GM19468 (cell line): Measurements from ENCODE around the gene DRAXIN.

Experiments used
- ATAC-seq: cut with Tn5 transposase; IDR thresholded peaks from one replicate; pipeline ENCODE4 v1.9.1; 2021; ENCODE audit warnings: mild to moderate bottlenecking, moderate library complexity, moderate number of reproducible peaks; ENCODE audit not compliant: unreplicated experiment; ENCODE audit errors: extremely low read depth

Gene DRAXIN

GRCh38 chr1:11705596-11705995 lies 14.1 kb downstream of the DRAXIN start:
- ATAC-seq = no peak

DNA sequence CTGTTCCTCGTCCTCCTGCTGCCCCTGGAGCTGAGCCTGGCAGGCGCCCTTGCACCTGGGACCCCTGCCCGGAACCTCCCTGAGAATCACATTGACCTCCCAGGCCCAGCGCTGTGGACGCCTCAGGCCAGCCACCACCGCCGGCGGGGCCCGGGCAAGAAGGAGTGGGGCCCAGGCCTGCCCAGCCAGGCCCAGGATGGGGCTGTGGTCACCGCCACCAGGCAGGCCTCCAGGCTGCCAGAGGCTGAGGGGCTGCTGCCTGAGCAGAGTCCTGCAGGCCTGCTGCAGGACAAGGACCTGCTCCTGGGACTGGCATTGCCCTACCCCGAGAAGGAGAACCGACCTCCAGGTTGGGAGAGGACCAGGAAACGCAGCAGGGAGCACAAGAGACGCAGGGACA lies 14.8 kb downstream of the DRAXIN start:
- ATAC-seq = no peak

GRCh38 chr1:11707621-11708276 lies 16.2 kb downstream of the DRAXIN start:
- ATAC-seq = no peak

DNA sequence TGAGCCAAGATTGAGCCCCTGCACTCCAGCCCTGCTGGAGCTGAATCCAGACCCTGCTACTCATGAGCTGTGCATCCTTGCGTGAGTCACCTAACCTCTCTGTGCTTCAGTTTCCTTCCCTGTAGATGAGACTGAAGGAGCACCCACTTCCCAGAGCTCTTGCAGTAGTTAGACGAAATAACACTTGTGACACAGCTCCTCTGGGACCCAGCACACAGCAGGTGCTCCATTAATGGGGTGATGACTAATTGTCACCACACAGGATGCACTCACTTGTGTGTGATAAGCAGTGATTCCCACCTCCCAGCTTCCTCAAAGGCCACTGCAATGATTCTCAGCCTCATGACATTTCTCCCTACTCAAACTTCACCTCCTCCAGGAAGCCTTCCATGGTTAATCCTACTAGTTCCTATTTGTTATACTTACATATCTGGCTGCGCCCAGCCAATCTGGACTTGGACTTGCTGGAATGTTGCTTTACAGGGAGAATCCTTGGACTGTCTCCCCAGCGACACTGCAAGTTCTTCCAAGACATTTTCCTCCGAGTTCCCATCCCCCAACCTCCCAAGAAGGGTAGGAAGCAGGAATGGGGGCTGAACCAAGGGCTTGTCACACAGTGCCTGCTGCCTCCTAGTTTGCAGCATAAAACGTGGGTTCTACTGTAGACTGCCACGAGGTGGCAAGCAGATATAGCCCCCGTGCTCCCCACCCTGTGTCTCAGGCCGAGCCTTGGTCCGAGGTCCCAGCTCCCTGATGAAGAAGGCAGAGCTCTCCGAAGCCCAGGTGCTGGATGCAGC lies 17.2 kb downstream of the DRAXIN start:
- ATAC-seq = no peak

GRCh38 chr1:11711490-11711889 lies 20.0 kb downstream of the DRAXIN start:
- ATAC-seq = no peak

- no peak for ATAC-seq
Observed at GRCh38 chr1:11712285-11712684, 20.8 kb downstream of the DRAXIN start.

DNA sequence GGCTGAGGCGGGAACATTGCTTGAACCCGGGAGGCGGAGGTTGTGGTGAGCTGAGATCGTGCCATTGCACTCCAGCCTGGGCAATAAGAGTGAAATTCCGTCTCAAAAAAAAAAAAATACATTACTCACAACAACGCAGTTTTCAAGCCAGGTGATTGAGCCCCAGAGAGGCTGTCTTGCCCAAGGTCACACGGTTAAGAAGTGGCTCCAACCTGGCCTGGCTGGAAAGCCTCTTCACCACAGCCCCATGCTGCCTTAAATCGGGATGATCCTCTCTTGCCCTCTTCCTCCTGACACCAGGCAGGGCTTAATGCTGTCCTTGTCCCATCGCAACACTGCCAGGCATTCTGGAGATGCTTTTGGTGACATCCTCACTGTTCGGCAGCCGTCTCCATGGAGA lies 21.6 kb downstream of the DRAXIN start:
- ATAC-seq = no peak

GRCh38 chr1:11714831-11715575 lies 23.5 kb downstream of the DRAXIN start:
- no peak for ATAC-seq

DNA sequence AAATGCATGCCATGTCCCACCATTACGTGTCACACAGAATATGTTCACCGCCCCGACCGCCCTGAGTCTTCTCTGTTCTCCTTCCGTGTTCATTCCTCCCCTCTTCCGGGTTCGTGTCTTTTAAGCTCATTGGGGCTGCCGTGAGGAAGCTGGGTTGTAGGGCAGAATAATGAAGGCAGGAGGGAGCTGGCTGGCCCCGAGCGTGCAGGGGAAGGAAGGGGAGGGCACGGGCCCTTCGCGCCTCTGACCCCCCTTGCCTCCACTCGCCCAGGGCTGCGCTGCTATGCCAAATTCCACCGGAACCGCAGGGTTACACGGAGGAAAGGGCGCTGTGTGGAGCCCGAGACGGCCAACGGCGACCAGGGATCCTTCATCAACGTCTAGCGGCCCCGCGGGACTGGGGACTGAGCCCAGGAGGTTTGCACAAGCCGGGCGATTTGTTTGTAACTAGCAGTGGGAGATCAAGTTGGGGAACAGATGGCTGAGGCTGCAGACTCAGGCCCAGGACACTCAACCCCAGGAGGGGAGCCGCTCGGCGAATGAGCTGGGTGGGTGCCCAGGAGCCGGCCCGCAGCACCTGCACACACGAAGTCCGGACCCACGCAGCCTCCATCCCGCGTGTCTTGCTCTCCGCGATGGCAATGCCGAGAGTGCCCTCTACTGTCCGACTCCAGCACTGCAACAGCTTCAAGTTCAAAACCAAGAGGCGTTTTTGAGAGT lies 28.0 kb downstream of the DRAXIN start:
- no peak for ATAC-seq

DNA sequence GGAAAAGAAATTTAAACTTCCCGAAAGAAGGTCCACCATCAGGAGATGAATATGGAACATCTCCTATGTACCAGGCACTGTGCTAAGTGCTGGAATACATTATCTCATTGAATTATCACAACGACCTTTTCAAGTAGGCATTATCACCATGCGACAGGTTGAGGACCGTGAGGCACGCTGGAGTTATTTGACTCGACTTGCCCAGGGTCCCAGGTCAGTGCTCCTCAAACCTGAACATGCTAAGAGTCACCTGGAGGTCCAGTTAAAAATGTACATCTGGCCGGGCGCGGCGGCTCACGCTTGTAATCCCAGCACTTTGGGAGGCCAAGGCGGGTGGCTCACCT lies 28.5 kb downstream of the DRAXIN start:
- ATAC-seq = no peak

- ATAC-seq = no peak
Observed at GRCh38 chr1:11720525-11720924, 29.0 kb downstream of the DRAXIN start.

DNA sequence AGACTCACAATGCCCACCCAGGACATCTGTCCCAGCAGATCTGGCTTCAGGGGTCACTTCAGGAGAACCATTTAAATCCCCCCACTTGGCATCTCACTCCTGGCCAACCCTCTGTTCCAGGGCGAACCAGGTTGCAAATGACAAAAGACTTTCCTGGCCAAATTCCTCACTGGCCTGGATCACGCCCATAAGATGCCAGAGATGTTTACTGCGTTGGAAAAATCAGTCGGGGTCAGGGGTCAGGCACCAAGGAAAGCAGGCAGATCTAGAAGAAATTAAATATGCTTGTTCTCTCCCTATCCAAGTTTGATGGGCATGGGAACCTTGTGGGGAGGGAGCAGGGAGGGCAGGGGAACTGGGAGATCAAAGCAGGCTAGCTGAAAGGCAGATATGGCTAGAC lies 29.8 kb downstream of the DRAXIN start:
- no peak for ATAC-seq

GRCh38 chr1:11722538-11722937 lies 31.0 kb downstream of the DRAXIN start:
- ATAC-seq = no peak

DNA sequence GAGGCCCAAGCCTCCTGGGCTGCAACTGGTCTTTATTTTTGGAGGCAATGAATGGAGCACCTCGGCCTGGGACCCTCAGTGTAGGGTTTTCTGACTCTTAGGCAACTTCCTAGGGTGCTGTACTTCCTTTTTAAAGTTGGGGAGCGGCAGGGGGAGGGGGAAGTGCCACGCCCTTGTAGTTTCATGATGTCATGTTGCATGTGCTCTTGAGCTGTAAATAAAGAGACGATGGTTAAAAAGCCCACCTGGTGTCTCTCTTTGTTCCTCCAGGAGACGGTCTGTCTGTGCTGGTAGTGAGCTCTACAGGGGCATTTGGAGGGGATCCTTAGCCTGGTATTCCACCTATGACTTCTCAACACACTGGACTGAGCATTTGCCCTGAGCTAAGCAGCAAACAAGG lies 34.1 kb downstream of the DRAXIN start:
- ATAC-seq = no peak

GRCh38 chr1:11727119-11727518 lies 35.6 kb downstream of the DRAXIN start:
- no peak for ATAC-seq

DNA sequence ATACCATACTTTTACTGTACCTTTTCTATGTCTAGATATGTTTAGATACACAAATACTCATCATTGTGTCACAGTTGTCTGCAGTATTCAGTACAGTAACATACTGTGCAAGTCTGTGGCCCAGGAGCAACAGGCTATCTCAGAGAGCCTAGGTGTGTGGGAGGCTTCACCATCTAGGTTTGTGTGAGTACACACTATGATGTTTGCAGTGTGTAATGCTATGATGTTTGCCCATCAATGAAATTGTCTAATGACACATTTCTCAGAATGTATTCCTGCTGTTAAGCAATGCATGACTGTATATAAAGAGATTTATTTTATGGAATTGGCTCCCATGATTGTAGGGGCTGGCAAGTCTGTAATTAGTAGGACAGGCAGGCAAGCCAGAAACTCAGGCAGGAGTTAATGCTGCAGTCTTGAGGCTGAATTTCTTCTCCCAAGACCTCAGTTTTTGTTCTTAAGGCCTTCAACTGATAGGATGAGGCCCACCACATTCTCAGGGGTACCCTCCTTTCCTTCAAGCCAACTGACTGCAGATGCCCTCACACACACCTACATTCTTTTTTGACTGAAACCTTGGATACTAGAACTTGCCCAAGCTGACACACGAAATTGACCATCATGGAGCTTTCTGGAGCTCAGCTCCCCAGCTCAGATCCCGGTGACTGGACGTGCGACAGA lies 36.8 kb downstream of the DRAXIN start:
- no peak for ATAC-seq

GRCh38 chr1:11729155-11729497 lies 37.6 kb downstream of the DRAXIN start:
- ATAC-seq = no peak

DNA sequence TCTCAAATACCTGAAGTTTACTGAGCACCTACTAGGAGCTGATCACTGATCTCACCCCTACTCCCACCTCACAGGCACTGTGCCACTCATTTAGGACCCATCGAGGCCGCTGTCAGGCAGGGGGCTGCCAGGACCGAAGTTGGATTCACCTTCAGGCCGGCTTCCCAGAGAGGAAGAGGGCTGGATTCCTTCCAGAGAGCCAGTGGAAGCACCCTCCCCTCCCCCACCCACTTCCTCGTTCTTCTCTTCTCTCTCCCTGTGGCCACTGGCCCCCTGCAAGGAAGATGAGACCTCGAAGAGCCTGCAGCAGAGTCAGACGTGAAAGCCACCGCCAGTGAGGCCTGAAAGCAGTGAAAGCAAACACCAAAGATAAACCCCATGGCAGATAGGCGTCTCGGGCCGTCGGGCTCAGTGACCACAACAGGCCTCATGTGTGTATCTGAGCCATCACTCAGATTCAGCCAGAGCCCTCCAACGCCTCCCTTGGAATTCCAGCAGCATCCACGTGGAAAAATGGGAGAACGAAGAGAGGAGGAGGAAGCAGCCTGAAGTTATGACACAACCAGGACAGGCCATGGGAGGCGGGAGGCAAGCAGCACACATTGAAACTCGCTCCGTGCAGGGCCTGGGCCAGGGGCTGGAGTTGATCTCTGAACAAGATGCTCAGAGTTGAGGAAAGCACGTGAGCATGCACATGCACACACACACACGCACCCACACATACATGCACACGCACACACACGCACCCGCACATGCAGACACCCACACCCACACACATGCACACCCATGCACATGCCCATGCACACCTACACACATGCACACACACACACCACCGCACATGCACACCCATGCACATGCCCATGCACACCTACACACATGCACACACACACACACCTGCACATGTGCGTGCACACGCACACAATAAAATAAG lies 38.3 kb downstream of the DRAXIN start:
- ATAC-seq = no peak

DNA sequence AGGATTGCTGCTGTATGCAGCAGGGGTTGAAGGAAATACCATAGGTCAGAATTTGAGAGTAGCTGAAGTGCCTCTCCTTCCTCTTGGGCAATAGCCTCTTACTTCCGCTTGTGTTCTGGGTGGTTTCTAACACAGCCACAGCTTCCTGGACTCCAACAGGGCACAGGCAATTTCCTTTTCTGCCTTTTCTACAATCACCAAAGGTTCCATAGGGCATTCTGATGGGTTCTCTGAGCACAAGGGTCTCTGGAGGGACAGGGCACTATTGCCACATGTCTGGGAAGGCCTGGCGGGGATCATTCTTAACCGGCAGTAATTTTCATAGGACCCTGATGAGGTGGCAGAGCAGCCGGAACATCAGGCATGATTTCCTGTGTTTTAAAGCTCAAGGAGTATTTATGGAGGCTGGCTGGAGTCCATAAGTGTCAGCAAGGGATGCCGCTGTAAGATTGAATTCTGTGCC lies 39.0 kb downstream of the DRAXIN start:
- ATAC-seq = no peak
